Stimulated activated CD4-positive, alpha-beta T cell treated with anti-CD3 and anti-CD28 coated beads, Interleukin-1b, Interleukin-23, amount 100 ng/mL, for 4 hours (primary cell): ENCODE results near the gene DCC.
"Not testable (repeated sequence)": the region's sequence is repeated elsewhere in the genome, so short reads cannot be mapped to it uniquely, and the experiment has no call there.

ENCODE experiments used
- DNase-seq, 2 donors: peaks; one replicate each; pipeline ENCODE4 v3.0.0-alpha.2; 2020; ENCODE audit warnings: low read depth in 2 of 2

Gene DCC

DNA sequence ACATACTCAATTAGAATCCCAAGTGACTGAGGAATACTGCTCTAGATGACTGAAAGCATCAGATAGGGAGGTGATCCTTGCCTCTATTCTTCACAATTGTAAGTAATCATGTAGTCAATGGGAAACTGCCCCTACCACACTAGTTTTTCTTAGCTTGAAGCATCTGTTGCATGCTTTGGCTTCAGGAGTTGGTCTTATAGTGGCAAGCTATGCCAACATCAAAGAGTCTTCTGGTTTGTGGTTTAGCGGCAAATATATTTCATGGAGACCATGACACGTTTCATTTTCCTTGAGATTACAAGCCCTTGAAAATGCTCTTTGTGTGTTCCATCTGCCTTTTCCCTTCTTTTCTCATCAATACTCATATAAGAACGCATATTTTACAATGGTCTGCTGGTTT, 12.9 kb downstream of the DCC start:
- no peak for DNase-seq

DNA sequence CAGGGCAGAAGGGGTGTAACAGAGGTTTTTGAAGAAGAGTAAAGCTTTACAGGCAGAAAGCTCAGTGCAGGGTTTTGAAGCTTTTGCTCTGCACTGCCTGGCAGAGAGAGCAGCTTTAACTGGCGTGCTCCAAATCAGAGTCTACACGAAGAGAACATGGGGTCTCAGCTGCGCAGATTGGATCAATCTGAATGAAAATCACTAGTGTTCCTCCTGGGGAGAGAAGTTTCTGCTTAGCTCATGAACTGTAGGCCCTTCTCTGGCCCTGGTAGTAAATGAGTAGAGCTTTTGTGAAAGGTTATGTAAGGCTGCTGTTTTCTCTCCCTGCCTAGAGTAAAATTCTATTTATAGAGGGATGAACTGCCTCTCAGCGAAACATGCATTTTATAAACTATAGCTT, 13.6 kb downstream of the DCC start:
- DNase-seq: no peak

DNA sequence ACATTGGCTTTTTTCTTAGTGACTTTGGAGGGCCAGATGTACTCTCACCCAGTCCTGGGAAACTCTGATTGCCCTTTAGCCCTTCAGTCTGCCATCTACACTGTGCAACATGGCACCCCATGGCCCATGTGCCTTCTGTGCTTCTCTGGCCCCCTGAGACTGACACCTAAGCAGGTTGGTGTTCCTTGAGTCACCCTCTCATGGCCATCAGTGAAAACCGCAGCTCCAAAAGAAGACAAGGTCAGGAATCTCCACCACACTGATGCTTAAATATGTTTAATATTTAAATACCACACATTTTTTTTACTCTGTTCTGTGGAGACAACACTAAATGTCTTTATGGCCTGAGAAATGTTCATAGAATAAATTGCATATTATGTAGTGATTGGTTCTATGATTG, 23.9 kb downstream of the DCC start:
- DNase-seq: no peak

DNA sequence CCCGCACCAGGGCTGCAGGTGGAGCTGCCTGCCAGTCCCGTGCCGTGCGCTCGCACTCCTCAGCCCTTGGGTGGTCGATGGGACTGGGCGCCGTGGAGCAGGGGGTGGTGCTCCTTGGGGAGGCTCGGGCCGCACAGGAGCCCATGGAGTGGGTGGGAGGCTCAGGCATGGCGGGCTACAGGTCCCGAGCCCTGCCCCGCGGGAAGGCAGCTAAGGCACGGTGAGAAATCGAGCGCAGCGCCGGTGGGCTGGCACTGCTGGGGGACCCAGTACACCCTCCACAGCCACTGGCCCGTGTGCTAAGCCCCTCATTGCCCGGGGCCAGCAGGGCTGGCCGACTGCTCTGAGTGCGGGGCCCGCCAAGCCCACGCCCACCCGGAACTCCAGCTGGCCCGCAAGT, 26.9 kb downstream of the DCC start:
- not testable (repeated sequence) for DNase-seq

DNA sequence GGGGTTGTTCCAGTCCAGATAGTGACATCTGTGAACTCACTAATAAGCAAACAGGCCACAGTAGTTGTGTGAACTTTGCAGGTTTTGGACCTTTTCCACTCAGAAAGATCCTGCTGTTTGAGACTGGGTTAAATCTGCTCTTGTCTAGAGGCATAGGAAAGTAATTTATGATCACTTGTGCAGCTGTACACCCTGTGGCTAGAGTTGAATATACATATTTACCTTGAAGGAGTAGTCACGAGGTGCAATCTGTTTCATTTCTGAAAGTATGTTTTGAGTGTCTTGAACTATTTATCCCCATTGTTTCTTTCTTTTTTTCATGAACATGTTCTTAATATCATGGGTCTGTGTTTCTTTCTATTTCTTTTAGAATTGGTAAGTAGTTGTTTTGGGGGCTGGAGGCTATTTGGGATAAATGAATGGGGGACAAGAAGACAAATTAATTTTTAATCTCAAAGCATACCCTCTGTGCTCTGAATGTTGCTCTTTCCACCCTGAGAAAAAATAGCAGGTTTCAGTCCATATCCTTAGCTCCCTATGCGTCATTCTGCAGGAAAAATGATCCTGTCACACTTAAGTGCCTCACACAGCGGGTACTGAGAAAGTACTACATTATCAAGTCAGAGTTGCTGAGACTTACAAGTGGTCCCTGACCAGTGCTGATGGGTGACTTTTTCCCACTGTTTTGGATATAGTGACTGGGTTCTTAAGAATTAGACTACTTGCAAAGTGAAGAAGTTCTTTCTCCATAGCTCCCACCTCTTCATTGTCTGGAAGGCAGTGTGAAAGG, 28.2 kb downstream of the DCC start:
- no peak for DNase-seq

DNA sequence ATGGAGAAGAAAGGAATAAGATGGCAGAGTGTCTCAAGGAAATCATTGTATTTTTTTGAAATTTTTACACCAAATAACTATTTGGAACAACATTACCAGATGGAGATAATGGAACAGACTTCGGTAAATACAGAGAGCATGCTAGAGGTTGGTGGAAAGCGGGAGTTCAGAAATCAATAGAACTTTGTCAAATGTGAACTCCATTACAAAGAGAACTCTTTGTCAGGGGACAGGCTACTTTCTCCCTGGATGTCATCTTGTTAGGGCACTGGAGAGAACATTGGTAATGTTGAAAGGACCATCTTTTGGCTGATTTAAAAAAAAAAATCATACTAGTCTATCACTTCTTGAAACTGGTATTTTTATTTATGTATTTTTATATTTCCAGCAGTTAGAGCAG, 30.8 kb downstream of the DCC start:
- DNase-seq: no peak

DNA sequence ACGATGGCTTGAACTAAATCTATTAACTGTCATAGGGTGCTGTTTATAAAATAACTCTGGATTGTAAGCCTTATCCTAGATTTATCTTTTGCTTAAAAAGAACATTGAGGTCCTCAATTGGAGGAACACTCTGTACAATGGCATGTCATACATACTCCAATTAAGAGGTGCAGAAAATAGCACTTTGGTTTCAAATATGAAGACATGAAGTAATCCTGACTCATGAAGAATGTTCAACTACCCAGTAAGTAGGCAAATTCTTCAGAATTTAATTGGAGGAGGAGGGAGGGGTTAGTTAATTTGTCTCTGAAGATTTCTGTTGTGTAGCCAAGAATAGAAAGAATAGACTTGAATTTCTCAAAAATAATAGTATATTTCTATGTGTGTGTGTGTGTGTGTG, 36.1 kb downstream of the DCC start:
- DNase-seq: no peak

DNA sequence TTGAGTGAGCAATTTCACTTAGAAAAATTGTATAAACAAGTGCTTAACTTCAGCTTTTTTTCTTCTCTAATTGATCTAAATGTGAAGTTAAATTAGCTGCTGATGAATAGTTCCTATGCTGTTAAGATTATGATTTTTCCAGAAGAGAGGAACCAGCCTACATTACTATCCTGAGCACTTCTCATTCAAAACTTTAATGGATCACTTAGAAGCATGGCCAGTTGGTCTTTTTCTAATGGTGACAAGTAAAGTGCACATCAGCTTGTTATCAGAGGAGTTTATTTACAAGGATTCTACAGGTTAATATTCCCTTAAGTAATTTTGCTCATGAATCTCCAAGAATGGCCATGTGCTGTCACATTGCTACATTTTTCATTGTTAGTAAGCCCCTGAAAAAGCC, 37.1 kb downstream of the DCC start:
- no peak for DNase-seq

DNA sequence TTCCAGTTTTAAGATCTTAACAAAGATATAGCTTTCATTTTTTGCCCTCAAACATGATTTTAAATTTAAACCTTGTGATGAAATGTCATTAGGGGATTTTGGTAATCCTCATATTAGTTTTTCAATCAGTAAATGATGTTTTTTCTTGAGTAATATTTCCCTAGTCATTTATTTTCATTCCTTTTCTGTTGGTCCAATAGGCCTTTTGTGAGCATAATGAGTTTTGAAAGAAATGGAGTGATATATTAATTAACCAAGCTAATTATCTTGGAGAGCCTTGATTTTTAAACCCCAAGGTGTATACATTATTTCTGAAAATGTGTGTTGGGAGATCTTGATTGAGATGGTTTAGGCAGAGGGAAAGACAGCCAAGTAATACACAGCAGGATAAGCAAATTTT, 46.3 kb downstream of the DCC start:
- DNase-seq: no peak

DNA sequence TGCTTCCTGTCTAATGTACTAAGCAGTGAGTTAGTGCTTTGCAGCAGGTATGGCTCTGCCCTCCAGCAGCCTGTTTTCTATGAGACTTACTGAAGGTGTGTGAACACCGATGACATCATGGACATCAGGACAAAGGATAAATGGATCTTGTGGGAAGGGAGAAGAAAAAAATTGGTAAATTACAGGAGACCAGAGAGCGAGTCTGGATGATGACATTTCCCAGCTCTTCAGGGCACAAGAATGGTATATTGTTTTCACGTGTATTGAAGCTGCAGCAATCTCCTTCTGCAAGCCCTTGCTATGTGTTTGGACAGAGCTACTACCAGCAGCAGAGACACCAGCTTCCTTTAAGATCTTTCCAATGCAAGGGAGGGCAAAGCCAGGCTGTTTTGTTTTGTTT, 47.2 kb downstream of the DCC start:
- no peak for DNase-seq

DNA sequence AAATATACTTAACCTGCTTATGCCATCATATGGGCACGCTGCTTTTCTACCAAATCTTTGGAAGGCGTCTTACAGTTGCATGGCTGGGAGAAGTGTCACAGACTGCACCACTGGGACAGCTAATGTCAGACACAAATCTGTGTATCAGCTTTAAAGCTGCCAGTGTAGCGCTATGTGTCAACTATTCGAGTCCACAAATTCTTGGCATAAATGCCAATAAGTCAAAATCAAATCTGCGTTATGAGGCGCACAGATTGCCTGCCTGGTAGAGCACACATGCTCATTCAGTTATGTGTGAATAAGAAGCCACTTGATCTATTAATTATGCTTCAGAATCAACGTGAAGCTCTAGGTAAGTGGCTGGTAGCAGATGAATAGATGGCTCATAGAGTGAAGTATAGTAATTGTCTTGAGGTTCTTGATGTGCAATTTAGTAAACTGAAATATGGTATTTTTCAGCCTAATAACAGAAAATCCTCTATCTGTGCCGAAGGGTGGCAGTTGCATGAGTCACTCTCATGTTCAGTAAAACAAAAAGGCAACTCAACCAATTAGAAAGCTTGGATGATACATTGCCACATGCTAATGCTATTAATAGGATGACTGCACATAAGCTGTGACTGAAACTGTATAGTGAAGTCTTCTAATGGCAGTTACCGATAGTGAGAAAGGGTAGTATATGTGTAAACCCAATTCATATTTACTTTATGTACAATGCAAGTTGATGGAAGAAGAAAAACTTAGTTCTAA, 52.0 kb downstream of the DCC start:
- DNase-seq: no peak

DNA sequence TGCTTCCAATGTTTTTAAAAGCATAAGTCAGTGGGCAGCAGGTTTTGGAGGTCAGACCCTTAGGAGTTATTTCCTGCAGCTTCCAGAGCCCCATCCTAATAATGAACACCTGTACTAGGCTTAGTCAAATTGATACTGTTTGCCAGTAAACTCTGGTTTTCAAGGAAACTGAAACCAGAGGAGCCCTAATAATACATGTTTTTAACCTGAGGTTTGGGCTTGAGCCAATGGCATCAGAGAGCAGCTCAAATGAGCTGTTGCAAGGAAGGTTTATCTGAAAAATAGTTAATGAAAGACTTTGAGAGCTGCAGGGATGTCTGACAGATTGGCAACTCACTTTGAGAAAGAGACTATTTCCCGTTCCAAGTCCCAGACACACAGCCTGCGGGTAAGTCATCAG, 54.6 kb downstream of the DCC start:
- no peak for DNase-seq

DNA sequence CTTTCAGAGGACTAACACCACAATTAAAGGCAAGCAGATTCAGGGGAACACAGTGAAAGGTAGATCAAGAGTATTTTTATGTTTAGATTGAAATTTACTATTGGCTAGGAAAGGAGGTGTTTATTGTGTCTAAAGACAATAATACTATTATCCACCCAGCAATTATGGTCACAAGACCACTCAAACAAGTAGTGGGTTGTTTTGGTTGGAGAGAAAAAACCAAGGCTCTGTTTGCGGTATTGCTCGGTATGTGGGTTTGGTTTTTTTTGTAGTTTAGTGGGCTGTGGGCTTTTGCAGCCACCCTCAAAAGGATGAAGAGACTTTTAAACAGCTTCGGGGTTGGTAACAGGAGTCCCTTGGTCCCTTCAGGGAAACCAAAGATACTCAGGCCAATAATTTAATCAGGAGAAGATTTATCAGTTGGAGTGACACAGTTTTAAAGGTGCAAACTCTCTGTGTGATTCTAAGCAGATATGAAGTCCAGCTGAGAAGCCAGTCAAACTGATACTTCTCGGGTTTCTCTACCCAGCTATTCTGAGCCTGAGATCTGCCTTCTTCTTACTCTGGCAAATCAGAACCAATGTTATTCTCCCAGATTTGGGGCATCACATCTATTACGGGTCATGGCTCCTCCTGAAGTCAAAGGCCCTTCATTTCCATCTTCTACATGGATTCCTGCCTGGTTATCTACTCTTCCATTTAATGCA, 55.3 kb downstream of the DCC start:
- DNase-seq: no peak

DNA sequence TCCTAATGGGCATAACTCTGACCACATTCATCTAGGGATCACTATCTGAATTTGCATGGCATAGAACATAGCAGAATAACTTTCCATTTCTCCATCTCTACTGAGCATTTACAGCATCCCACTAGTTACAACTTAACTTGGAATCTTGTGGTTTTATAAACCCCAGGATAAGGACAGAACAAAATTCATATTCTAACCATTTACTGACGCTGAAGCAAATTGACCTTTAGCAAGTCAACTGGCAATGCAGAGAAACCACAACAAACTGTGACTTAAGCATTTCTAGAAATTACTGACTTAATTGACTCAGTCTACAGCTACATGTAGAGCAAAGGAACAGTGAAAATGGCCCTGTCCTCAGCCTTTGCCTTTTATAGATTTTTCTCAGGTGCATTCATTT, 61.2 kb downstream of the DCC start:
- no peak for DNase-seq

DNA sequence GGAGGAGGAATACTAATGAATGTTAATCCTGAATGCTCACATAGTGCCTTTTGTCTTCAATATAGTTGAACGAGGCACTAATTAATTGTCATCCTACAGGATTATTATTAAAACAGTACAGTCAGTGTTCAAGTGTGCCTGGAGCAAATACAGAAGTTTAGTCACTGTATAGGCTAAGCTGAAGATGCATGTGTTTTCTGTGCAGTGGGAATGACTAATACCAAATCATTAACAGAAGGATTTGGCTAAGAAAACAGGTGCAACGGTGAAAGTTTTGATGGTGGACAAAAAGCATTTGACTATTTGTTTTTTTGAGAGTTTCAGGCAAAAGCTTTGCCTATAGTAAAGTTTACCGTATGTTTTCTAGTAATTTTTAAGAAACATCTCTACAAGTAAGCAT, 62.8 kb downstream of the DCC start:
- DNase-seq: no peak

DNA sequence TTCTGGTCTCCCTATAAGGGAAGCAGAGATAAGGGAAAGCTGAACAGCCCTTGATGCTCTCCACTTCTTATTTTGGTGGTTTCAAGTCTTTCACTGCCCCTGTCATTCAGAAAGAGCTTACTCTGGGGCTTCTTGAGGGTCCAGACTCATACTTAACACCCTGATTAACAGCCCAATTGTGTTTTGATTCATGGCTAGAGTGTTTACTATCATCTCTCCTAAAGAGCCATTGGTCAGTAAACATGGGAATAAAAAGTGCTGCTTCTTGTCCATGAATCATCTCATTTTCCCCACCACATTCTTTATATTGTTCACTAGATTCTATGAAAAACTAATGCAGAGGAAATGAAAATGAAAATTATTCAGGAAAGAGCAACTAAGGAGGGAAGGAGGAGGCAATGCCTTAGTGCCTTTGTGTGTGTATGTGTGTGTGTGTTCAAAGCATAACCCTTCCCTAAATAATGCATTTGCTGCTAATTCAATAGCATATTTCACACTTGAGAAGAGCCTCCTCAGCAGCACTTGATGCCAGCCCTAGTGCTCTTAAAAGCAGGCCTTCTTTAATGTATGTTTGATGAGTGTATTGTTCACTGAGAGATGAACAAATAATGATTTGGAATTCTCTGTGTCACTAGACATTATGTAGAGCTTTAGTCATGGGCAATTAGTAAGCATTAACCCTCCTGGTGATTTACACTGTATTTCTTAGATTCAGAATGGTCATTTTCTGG, 63.5 kb downstream of the DCC start:
- DNase-seq: no peak

DNA sequence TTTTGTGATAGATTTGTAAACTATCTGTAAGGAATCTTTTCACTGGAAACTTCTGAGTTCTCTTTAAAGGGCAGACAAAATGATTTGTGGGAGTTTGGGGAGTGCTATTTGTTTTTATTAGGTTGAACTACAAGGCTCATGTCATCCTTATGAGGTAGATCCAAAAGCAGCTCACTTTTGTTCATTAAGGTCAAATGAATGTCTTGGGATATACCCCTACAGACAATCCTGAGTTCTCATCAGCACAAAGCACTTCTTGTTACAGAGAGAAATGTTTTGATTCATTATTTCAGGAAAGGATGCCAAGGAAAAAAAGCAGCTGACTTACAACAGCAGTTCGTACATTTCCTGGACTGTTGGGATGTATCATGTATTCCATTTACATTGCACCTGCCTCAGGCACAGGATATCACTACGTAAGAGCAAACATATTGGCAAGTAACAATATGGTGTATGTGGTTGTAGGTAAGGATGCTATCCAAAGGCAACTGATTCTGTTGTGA, 68.9 kb downstream of the DCC start:
- no peak for DNase-seq

DNA sequence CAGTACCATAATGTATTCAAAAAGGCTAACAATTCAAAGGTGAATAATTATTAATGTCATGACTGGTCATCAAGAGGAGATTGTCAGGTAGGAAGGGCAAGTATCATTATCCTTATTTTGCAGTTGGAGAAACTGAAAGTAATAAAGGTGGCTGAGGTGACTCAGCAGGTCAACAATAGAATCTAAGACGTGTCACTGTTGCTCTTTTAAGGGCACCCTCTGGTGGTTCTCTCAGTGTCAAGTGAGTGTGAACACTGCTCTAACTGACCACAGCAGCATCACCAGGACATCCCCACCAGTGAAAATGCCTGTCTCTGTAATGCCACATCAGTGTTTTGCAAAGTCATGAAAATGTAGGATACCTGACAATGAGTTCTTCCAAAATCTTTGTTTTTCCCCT, 69.7 kb downstream of the DCC start:
- DNase-seq: no peak

DNA sequence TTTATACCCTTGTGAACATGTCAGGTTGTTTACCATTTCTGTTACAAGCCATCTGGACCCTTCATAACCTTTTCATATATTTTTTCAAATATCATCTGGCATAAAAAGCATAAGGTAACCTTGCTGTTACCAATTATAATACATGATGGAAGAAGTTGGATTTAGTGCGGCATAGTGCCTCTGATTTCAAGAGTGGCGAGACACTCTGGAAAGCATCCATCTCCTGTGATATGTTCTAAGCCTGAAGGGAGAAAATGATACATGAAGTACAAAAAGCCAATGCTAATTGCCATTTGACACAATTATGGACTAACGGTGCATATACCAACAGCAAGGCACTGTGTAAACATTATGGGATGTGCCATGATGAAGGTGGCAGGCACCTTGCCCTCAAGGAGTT, 75.1 kb downstream of the DCC start:
- no peak for DNase-seq

DNA sequence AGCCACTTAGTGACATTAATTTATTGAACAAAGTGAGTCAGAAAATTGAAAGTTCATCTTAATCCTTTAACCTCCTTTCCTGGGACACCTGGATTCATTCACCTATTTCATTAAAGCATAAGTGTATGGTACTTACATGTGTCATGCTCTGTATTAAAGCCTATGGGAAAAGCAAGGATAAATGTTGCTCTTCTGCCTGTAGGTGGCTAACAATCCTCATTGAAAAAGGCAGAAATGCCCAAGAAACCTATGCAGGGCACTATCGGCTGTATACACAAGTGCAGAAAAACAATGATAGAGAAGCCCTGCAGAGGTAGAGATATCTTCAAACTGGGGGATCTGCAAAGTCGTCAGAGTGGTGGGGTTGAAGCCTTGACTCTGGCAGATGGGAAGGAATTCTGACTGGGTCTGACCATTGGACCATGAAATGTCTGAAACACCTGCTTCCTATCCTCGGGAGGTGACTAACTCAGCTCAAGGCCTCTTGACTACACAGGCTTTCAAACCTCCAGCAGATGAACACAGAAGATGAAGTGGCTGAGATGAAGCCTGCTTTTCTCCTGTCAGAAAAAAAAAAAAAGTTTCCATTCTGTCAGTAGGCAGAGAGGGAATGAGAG, 83.1 kb downstream of the DCC start:
- no peak for DNase-seq

DNA sequence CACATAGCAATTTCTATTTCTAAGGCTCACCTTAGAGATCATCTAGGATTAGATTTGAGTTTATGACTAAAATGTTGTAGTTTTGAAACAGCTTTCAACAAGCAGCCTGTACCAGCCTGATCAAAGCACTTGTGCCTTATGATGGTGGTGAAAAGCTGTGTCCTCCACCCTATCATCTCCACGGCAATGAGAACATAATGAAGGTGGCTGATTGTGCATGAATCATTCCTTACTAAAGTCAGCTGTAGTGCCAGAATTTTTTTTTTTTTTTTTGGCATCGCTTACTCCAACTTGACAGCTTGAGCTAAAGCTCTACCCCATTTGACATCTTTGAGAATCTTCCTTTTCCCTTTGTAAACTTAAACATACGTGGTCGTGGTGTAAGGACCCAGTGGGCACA, 86.0 kb downstream of the DCC start:
- DNase-seq: no peak

DNA sequence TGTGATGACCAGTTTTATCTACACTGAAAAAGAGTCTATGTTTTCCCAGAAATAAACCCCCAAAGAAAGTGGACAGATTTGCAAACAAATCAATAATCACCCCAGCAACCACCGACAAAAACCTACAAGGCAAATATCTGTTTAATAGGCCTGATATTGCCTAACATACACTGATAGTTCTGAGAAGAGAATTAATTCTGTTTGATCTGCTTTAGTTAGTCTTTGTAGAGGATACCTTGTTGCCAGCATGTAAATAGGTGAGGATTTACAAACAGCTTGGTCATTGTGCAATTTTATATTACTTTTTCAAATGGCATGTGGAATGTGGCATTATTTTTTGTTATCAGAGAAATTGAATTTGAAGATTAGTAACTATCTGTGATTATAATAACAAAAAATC, 86.5 kb downstream of the DCC start:
- no peak for DNase-seq
